ENCODE measurements around the gene ZBTB32.
"Not testable (repeated sequence)": the region's sequence is repeated elsewhere in the genome, so short reads cannot be mapped to it uniquely, and the experiment has no call there.

The ZBTB32 gene

GRCh38 chr19:35721374-35721773 is 17.0 kb downstream of the ZBTB32 start:
- no peak for DNase-seq

- DNase-seq: no peak
Observed at GRCh38 chr19:35722461-35722860, 18.1 kb downstream of the ZBTB32 start.

- no peak for DNase-seq
Observed at GRCh38 chr19:35722897-35723296, 18.5 kb downstream of the ZBTB32 start.

- DNase-seq: no peak
Observed at GRCh38 chr19:35723671-35724070, 19.3 kb downstream of the ZBTB32 start.

- not testable (repeated sequence) for DNase-seq
Observed at GRCh38 chr19:35724132-35724531, 19.8 kb downstream of the ZBTB32 start.

GRCh38 chr19:35724560-35724959 is 20.2 kb downstream of the ZBTB32 start:
- no peak for DNase-seq

- no peak for DNase-seq
Observed at GRCh38 chr19:35725216-35725861, 21.0 kb downstream of the ZBTB32 start.

- no peak for DNase-seq
Observed at GRCh38 chr19:35727053-35727955, 22.9 kb downstream of the ZBTB32 start.

GRCh38 chr19:35727956-35728706 is 23.8 kb downstream of the ZBTB32 start:
- no peak for DNase-seq

- no peak for DNase-seq
Observed at GRCh38 chr19:35729021-35729420, 24.7 kb downstream of the ZBTB32 start.

GRCh38 chr19:35729763-35730162 is 25.4 kb downstream of the ZBTB32 start:
- no peak for DNase-seq

GRCh38 chr19:35730326-35730725 is 26.0 kb downstream of the ZBTB32 start:
- DNase-seq: no peak

GRCh38 chr19:35731353-35731752 is 27.0 kb downstream of the ZBTB32 start:
- no peak for DNase-seq

- DNase-seq: no peak
Observed at GRCh38 chr19:35731779-35732405, 27.5 kb downstream of the ZBTB32 start.

GRCh38 chr19:35732540-35733179 is 28.3 kb downstream of the ZBTB32 start:
- no peak for DNase-seq

- no peak for DNase-seq
Observed at GRCh38 chr19:35733180-35734125, 29.1 kb downstream of the ZBTB32 start.

GRCh38 chr19:35734273-35734672 is 29.9 kb downstream of the ZBTB32 start:
- DNase-seq: no peak

GRCh38 chr19:35734889-35735288 is 30.5 kb downstream of the ZBTB32 start:
- no peak for DNase-seq

GRCh38 chr19:35736913-35737886 is 32.8 kb downstream of the ZBTB32 start:
- DNase-seq: no peak

All from effector CD4-positive, alpha-beta T cell (primary cell).